ENCODE measurements around the gene IGFL4. TPM values are rescaled to one million over a fixed set of nuclear protein-coding genes. Genes with fewer than 3 reads are reported as not detected.

IGFL4 gene
- total and polyA plus RNA-seq, 9 of the 15 experiments (the other 6 are each of a cell fraction or from before 2014, with no cell fraction given), result not detected

GRCh38 chr19:45994998-45995714, 45.6 kb downstream of the IGFL4 start, which contains the start of gene CCDC61 (continued):
- no peak; the same call in 1 of the 2 replicates for TF ChIP-seq MTA3 (IDR thresholded peaks at IDR 0.05; ENCODE audit: borderline replicate concordance)
- TF ChIP-seq ZNF583 (CRISPR knock-in tag; IDR thresholded peaks at IDR 0.05), result peak; percentile 40; the same call in 1 of the 2 replicates
- TF ChIP-seq NUFIP1 (IDR thresholded peaks at IDR 0.05; ENCODE audit: partially characterized antibody), result no peak
- TF ChIP-seq ZFP30 (CRISPR knock-in tag; IDR thresholded peaks at IDR 0.05; ENCODE audit: borderline replicate concordance), result no peak
- no peak for TF ChIP-seq ZNF707 (CRISPR knock-in tag; conservative IDR thresholded peaks at IDR 0.05)
- peak; percentile 85 for TF ChIP-seq SP2 (IDR thresholded peaks at IDR 0.05; ENCODE audit: extremely low read depth, low read depth, low read length, poor library complexity, severe bottlenecking)
- no peak for TF ChIP-seq NFXL1 (CRISPR knock-in tag; IDR thresholded peaks at IDR 0.05)
- no peak for TF ChIP-seq SMARCA4 (IDR thresholded peaks at IDR 0.05)
- peak; percentile 46; the same call in 1 of the 2 replicates for TF ChIP-seq ZFX (CRISPR knock-in tag; IDR thresholded peaks at IDR 0.05)
- no peak for TF ChIP-seq HEY1 (CRISPR knock-in tag; IDR thresholded peaks at IDR 0.05; ENCODE audit: borderline replicate concordance)
- TF ChIP-seq SNIP1 (IDR thresholded peaks at IDR 0.05; ENCODE audit: low read depth), result no peak
- no peak for TF ChIP-seq GTF3C2 (IDR thresholded peaks at IDR 0.05; ENCODE audit: borderline replicate concordance, extremely low read depth, insufficient read length)
- TF ChIP-seq SIRT6 (IDR thresholded peaks at IDR 0.05; ENCODE audit: low read depth, low read length), result no peak
- no peak for TF ChIP-seq U2AF2 (optimal IDR thresholded peaks at IDR 0.05; ENCODE audit: low read depth, low read length)
- no peak for TF ChIP-seq HOXB6 (CRISPR knock-in tag; IDR thresholded peaks at IDR 0.05; ENCODE audit: borderline replicate concordance)
- TF ChIP-seq ZNF184 (CRISPR knock-in tag; IDR thresholded peaks at IDR 0.05), result no peak
- TF ChIP-seq CTBP1 (IDR thresholded peaks at IDR 0.05; ENCODE audit: borderline replicate concordance), result 0 out of 2 replicates have a peak, but pooled peaks have one; percentile 12
- no peak for TF ChIP-seq E2F8 (IDR thresholded peaks at IDR 0.05; ENCODE audit: low read depth, partially characterized antibody)
- no peak for TF ChIP-seq EP300 (IDR thresholded peaks at IDR 0.05; ENCODE audit: low read length)
- TF ChIP-seq MLLT1 (IDR thresholded peaks at IDR 0.05), result peak; percentile 65 to 82
- TF ChIP-seq CBX5 (IDR thresholded peaks at IDR 0.05; ENCODE audit: borderline replicate concordance, low read depth), result no peak
- no peak for TF ChIP-seq RBM39 (optimal IDR thresholded peaks at IDR 0.05; ENCODE audit: low read depth, low read length)
- TF ChIP-seq ZC3H8 (IDR thresholded peaks at IDR 0.05), result no peak
- TF ChIP-seq TBP (optimal IDR thresholded peaks at IDR 0.05; ENCODE audit: low read depth, low read length), result peak; percentile 90
